A673 (cell line): ENCODE measurements around the gene WDFY3.

ENCODE experiments used
- EZH2 ChIP-seq: fragments of 200-600 bp; sonication (generic); IDR thresholded peaks from 2 replicates; pipeline ENCODE4 v1.6.1; 2017; ENCODE audit warnings: borderline replicate concordance, low read depth, mild to moderate bottlenecking, mixed read lengths, antibody characterized with exemption, low read length; ENCODE audit not compliant: poor library complexity, severe bottlenecking
- TF ChIP-seq, protein P1 (sequence below): fragments of 300-800, 200-600 bp; sonication (generic); conservative IDR thresholded peaks from 2 replicates; pipeline ENCODE4 v1.5.1; 2017; ENCODE audit warnings: low read depth, mild to moderate bottlenecking, antibody characterized with exemption, low read length, moderate library complexity, mixed read lengths

DNA sequence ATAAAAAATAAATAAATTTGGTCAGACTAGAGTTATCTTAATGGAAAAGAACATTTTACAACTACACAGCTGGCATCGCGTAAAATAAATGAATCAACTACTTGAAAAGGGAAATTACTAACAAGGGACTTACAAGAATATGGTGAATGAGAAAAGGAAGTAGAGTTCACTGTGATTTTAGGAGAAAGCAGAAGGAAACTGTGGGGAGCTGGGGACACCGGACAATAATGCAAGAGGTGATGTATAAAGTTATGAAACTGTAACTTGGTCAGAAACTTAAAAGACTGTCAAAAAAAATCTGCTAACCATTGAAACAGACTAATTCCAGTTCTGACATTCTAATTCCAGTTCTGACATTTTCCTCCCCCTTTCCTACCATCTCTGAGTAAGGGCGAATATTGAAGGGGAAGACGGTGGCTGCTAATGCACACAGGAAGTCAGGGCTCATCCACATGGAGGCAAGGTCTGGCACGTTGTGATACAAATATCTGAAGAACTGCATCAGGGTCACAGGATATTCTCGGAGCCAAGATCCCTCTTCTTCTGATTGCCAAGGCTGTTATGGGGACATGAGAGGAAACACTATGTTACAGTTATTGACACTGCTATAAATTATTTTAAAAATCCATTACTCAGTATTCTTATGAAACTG lies 213.0 kb downstream of the WDFY3 start:
- TF ChIP-seq, protein P1, sequence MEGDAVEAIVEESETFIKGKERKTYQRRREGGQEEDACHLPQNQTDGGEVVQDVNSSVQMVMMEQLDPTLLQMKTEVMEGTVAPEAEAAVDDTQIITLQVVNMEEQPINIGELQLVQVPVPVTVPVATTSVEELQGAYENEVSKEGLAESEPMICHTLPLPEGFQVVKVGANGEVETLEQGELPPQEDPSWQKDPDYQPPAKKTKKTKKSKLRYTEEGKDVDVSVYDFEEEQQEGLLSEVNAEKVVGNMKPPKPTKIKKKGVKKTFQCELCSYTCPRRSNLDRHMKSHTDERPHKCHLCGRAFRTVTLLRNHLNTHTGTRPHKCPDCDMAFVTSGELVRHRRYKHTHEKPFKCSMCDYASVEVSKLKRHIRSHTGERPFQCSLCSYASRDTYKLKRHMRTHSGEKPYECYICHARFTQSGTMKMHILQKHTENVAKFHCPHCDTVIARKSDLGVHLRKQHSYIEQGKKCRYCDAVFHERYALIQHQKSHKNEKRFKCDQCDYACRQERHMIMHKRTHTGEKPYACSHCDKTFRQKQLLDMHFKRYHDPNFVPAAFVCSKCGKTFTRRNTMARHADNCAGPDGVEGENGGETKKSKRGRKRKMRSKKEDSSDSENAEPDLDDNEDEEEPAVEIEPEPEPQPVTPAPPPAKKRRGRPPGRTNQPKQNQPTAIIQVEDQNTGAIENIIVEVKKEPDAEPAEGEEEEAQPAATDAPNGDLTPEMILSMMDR = no peak
- no peak for TF ChIP-seq EZH2
